Posterior vena cava (tissue), 2 donors: Measurements from ENCODE around the gene TWIST1. TPM values are rescaled to one million over a fixed set of nuclear protein-coding genes. Genes with fewer than 3 reads are reported as not detected.

Source experiments
- DNase-seq: peaks from one replicate; pipeline ENCODE4 v3.0.0-alpha.2; 2020; ENCODE audit warnings: low spot score
- intact Hi-C, 2 donors: fragments of 100-400 bp; cut with DNase I; formaldehyde crosslinking; loops; one replicate each; pipeline versions ENCODE4 v1.14.1 to v1.14.2; 2022 to 2023
- total RNA-seq, 2 donors: library from RNA; stranded (reverse); fragmentation: NEBNext Ultra II Directional; extraction: Animal tissue kit (Norgen Biotek cat#: 25700); gene quantifications; one replicate each; pipeline ENCODE4 v1.2.1, GENCODE V29; 2021
- donor health status: DM: yes; HTN: yes; CAD: no.
- donor health status: DM: yes; HTN: yes; CAD: no.

The TWIST1 gene
- total RNA-seq, 2 donors from 2014 or later: 2.0 to 5.0 TPM

DNA sequence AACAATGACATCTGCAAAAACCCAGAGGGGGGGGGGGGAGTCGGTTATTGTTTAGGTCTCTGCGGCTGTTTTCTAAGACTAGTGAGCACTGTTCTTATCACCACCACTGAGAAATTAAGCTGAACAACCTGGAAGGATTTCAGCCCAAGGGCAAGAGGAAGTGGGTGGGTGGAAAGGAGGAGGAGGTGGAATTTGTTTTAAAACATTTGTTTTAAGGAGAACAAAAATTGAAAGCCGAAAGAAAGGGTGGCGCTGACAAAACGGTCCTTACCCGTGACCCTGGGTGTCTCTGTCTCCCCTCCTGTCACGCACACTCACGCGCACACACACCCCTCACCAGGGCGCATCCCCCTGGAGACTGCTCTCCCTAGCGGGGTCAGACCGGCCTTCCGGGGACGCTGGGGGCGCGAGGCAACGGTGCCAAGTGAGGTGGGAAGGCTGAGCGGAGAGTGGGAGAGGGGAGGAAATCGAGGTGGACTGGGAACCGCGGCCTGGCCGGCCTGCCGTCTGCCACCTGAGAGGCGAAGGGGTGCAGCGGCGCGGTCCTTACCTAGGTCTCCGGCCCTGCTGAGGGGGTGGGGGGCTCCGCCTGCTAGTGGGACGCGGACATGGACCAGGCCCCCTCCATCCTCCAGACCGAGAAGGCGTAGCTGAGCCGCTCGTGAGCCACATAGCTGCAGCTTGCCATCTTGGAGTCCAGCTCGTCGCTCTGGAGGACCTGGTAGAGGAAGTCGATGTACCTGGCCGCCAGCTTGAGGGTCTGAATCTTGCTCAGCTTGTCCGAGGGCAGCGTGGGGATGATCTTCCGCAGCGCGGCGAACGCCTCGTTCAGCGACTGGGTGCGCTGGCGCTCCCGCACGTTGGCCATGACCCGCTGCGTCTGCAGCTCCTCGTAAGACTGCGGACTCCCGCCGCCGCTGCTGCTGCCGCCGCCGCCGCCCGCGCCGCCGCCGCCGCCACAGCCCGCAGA, 1.0 kb downstream of the TWIST1 start:
- DNase-seq: peak; percentile 78
- intact Hi-C loops: no loop called here

- intact Hi-C loops: no loop called here
- DNase-seq: no peak
Observed at GRCh38 chr7:19114551-19114855, 2.9 kb downstream of the TWIST1 start.

DNA sequence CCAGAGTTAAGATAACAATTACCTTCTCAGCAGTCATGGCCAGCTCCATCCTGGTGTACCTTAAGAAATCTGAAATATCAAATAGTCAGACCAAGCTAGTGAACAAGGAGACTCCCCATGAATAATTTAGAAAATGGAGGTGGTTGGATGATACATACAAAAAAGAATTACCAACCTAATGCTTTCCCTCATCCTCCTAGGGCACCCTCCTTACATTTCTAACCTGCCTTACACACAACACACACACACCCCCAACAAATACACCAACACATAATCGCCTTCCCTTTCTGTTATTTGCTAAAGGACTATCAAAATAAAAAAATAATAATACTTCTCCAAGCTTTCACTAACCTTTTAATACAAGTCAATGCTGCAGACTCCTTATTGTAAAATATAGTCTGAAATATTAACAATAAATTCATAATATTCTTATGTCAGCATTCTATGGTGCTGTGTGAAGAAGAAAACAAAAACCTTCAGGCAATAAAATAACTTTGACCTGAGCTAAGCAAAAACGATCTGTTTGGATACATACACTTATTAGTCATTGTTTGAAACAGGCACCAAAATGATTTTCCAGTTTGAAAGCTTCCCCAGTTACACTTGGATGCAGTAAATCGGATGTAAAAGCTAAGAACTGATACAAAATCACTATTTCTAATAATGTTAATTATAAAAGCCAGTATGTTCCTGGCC, 3.4 kb downstream of the TWIST1 start:
- no peak for DNase-seq
- intact Hi-C loops: no loop called here

GRCh38 chr7:19113002-19113350, 4.5 kb downstream of the TWIST1 start:
- DNase-seq: no peak
- intact Hi-C loops: no loop called here

GRCh38 chr7:19112274-19113001, 5.0 kb downstream of the TWIST1 start:
- DNase-seq: peak; percentile 78
- intact Hi-C loops: no loop called here

DNA sequence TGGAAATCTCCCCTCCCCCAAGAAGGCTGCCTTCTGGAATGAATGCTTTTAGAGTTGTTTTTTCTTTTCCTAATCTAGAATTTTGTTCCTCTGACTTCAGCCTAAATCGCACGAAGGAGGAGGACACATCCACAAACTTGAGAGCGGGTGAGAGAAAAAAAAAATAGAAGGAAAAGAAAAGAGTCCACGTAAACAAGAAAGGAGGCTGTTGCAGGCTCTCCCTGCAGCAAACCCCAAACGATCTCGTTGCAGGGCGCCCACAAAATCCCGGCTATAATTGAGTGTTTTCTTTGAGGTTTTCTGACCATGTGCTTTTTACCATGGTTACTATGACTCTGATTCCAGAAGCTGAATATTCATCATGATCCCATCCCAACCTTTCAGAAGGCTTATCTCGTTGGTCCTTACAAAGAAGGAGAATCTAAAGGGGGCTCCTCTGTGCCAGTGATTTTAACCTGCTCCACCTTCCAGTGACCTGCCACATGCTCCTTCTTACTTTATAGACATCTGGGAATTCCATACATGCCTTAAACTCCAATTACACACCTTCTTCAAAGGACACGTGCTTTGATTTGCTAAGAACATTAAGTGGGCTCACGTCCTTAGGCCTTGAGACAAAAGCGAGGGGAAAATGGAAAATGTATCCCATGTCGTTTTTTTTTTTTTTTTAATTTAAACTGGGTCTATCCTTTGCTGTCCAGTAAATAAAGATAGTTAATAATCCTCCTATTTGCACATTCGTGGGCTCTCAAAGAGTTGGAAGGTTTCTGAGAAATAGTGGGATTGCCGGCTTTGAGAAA, 5.8 kb downstream of the TWIST1 start:
- intact Hi-C loops: no loop called here
- DNase-seq: no peak

DNA sequence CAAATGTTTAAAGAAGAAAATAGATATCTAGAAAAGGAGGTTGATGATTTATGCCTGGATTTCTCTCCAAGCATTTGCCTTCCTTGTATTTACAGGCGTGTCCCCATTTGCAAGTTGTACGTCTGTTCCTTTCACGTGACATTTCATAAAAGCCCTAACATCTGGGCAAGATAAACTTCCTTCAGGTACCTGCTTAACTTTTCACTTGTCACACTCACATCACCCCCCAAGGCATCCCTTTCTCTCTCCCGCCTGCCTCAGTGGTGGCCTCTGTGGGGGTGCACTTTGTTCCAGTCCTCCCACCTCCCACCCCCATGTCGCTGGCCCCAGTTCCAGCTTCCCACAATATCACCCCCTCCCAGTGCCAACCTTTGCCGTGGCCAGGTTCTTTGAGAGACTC, 6.7 kb downstream of the TWIST1 start:
- intact Hi-C loops: no loop called here
- DNase-seq: no peak

DNA sequence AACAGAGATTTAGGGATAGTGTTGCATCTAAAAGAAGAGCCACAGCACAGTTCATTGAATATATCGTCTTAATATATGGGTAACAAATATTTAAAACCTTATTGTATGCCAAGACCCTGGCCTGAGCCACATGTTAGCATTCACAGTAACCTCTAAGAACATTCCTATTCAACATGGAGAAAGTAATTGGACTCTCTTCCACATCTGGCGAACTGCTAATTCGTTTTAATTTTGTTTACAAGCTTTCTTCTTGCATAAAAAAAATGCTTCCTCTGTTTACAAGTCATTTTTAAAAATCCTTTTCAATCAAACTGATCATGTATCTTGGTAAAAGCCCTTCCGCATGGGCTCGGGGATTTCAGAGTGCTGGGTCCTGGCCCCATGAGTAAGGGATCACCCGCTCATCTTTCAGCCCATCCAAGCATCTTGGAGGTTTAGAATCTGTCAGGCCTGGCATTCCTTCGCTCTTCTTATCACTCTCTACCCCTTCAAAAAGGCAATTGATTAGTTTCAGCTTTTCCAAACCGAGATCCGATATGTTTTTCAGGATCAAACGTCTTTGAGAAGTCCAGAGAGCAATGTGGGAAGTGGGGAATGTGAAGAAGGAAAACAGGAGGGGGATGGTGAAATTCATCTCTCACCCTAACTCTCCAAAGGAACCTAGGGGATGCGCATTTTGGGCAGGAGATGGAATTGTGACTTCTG, 7.3 kb downstream of the TWIST1 start:
- intact Hi-C loops: no loop called here
- no peak for DNase-seq

DNA sequence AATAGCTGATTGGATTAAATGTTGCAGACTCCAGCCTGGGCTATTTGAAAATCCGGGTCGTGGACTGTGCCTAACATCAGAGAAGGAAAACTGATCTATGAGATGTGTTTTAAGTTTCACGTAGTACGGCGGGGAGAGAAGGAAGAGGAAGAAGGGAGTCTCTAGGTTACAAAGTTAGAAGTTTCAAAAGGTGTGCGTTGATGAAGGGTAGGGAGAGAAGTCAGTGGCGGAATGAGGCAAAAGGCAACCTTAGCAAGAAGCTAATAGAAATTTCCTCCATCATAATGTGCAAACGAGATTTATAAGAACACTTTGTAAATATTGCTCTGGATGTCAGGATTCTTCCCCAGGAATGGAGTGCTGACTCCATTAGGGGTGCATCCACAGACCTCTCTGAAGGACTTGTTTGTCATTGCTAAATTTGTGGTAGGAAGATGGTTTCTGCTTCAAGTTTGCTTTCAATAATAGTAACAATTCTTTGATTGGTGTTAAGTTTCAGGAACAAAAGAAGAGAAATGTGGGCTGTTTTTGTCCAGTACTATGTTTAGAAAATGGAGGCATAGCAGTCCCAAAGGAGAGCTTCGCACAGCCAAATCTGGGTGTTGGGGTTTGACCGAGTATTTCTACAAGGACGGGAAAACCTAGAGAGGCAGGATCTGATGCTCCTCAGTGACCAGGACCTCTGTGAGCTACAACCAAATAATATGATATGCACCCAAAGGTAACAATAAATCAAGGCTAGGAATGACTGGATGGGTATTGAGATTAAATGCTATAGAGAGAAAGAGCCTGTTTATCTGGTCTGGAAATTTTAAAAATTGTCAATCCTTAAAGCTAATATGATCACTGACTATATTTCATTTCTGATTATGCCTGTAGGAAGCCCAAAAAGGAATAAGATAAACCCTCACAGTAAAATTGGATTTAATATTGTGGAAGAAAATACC, 8.2 kb downstream of the TWIST1 start:
- no peak for DNase-seq
- intact Hi-C loops: no loop called here

- DNase-seq: peak; percentile 76
- intact Hi-C loops: no loop called here
Observed at GRCh38 chr7:19107356-19108146, 9.9 kb downstream of the TWIST1 start.

- DNase-seq: no peak
Observed at GRCh38 chr7:19107081-19107355, 10.4 kb downstream of the TWIST1 start.

GRCh38 chr7:19106241-19107080, 11.0 kb downstream of the TWIST1 start:
- DNase-seq: peak; percentile 70
- intact Hi-C loops: no loop called here

More at GRCh38 chr7:19107081-19107355, 10.4 kb downstream of the TWIST1 start:
- intact Hi-C loops: no loop called here

DNA sequence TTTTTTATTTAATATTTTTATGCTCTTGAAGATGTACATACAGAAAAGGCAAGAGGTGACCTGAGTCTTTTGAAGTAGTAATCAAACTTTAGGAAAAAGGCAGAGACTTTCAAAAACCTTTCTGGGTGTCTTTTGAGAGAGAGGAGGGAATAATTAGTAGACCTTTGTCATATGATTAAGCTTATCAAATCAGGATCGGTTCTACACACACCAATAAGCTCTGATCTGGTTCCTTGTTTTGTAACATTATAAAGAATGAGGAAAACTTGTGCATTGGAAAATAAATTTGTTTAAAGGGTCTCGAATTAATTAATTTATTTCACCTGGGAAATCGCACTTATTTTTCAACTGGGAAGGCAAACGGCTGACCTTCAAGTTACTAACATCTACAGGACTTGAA, 11.9 kb downstream of the TWIST1 start:
- intact Hi-C loops: no loop called here
- no peak for DNase-seq

GRCh38 chr7:19104811-19105210, 12.6 kb downstream of the TWIST1 start:
- intact Hi-C loops: no loop called here

GRCh38 chr7:19102884-19103283, 14.6 kb downstream of the TWIST1 start:
- intact Hi-C loops: no loop called here

More at GRCh38 chr7:19104811-19105210, 12.6 kb downstream of the TWIST1 start:
- DNase-seq: no peak

GRCh38 chr7:19101909-19102308, 15.5 kb downstream of the TWIST1 start:
- no peak for DNase-seq
- intact Hi-C loops: no loop called here

More at GRCh38 chr7:19102884-19103283, 14.6 kb downstream of the TWIST1 start:
- DNase-seq: no peak
